HFF-Myc (cell line): ENCODE measurements around the gene ZNF714.

Experiments used
- DNase-seq: peaks from one replicate; pipeline ENCODE4 v3.0.0-alpha.2; 2011; ENCODE audit warnings: low read depth; ENCODE audit errors: extremely low read depth
- H3K4me3 ChIP-seq: replicated peaks from 2 replicates; pipeline ENCODE4 v1.5.1; 2011; ENCODE audit warnings: low read depth, mild to moderate bottlenecking, control low read depth, low read length
- CTCF ChIP-seq: IDR thresholded peaks from 2 replicates; pipeline ENCODE4 v1.5.1; 2012; ENCODE audit warnings: mild to moderate bottlenecking, low read depth, low read length, control low read depth; ENCODE audit errors: missing control alignments

The ZNF714 gene

GRCh38 chr19:21082011-21082975, at the start of gene ZNF714:
Gene ZNF714 (plus strand): TSS chr19:21082203. CDS start chr19:21098269, 16,066 bp downstream.
- peak; percentile 85 for DNase-seq
- peak within 1 kb of the TSS; percentile 79 for H3K4me3 ChIP-seq

GRCh38 chr19:21045028-21045427, 37.0 kb upstream of the ZNF714 start:
- no peak overlapping the region for H3K4me3 ChIP-seq
- TF ChIP-seq CTCF, result no peak
- DNase-seq, result no peak

More at GRCh38 chr19:21082011-21082975, at the start of gene ZNF714:
- no peak for TF ChIP-seq CTCF

- no peak for DNase-seq
- H3K4me3 ChIP-seq, result no peak overlapping the region
- no peak for TF ChIP-seq CTCF
Observed at GRCh38 chr19:21046489-21046888, 35.5 kb upstream of the ZNF714 start.

GRCh38 chr19:21047716-21048115, 34.3 kb upstream of the ZNF714 start:
- no peak overlapping the region for H3K4me3 ChIP-seq
- DNase-seq, result no peak

GRCh38 chr19:21052902-21053301, 29.1 kb upstream of the ZNF714 start:
- no peak for TF ChIP-seq CTCF
- no peak overlapping the region for H3K4me3 ChIP-seq
- DNase-seq, result no peak

More at GRCh38 chr19:21047716-21048115, 34.3 kb upstream of the ZNF714 start:
- no peak for TF ChIP-seq CTCF

- no peak for DNase-seq
- H3K4me3 ChIP-seq, result no peak overlapping the region
- no peak for TF ChIP-seq CTCF
Observed at GRCh38 chr19:21065336-21065735, 16.7 kb upstream of the ZNF714 start.
